ENCODE measurements around the gene GUCY1A2.
"Not testable (repeated sequence)": the region's sequence is repeated elsewhere in the genome, so short reads cannot be mapped to it uniquely, and the experiment has no call there.

The GUCY1A2 gene

DNA sequence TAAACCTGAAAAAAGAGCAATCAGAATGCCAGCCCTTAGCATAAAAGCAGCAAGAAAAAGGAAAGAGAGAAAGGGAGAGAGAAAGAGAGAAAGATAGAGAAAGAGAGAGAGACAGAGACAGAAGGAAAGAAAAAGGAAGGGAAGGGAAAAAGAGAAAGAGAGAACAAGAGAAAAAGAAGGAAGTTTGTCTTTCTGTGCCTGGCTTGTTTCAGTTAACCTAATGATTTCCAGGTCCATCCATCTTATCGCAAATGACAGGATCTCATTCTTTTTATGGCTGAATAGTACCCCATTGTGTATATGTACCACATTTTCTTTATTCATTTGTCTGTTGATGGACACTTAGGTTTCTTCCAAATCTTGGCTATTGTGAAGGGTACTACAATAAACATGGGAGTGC, 230.8 kb downstream of the GUCY1A2 start:
- no peak overlapping the region for H3K14ac ChIP-seq (ENCODE audit: low read length)
- no peak overlapping the region for H2AK5ac ChIP-seq (ENCODE audit: low read depth, low read length)
- H2BK15ac ChIP-seq (ENCODE audit: low read length): no peak overlapping the region
- H3K18ac ChIP-seq (ENCODE audit: low read length): no peak overlapping the region
- H2BK12ac ChIP-seq (ENCODE audit: low read length): no peak overlapping the region
- H3K4me3 ChIP-seq (ENCODE audit: low read length in 2 of 2): no peak overlapping the region
- H3K23ac ChIP-seq (ENCODE audit: low read depth, low read length, poor library complexity): no peak overlapping the region
- no peak overlapping the region for H2AFZ ChIP-seq (ENCODE audit: low read length)
- no peaks in the 10 kb centered on the region for H3K4me1 ChIP-seq (ENCODE audit: control insufficient read depth in 2 of 2, insufficient read depth in 1 of 2, low read depth in 1 of 2, low read length in 2 of 2)
- no peak overlapping the region for H3K9ac ChIP-seq (ENCODE audit: low read depth, low read length, poor library complexity)
- no peak overlapping the region for H3K4ac ChIP-seq (ENCODE audit: low read length)
- H4K8ac ChIP-seq (ENCODE audit: low read depth, low read length): no peak overlapping the region
- H2BK5ac ChIP-seq (ENCODE audit: low read length): no peak overlapping the region
- H3K79me1 ChIP-seq (ENCODE audit: low read depth, low read length): no peaks in the 10 kb centered on the region
- no peak for DNase-seq (ENCODE audit: low spot score)
- H3K27ac ChIP-seq (replicated peaks; ENCODE audit: low read length): no peak overlapping the region
- no peak overlapping the region for H2BK120ac ChIP-seq (ENCODE audit: low read depth, low read length)
- H3K27me3 ChIP-seq (ENCODE audit: control insufficient read depth in 3 of 3, insufficient read depth in 3 of 3, low read depth in 1 of 3, low read length in 3 of 3): no peaks in the 10 kb centered on the region
- no CpG with 5 or more reads among the region's 1 CpG for WGBS, 2 donors (ENCODE audit: extremely low coverage in 2 of 2, insufficient read length in 2 of 2, insufficient replicate concordance in 1 of 2)
- no peak overlapping the region for H4K91ac ChIP-seq (ENCODE audit: low read depth, low read length, poor library complexity)
- no peaks in the 10 kb centered on the region for H3K36me3 ChIP-seq (replicated peaks in 1 of 2; ENCODE audit: control insufficient read depth in 2 of 2, insufficient read depth in 2 of 2, low read length in 2 of 2)
- no peaks in the 10 kb centered on the region for H3K9me3 ChIP-seq (replicated peaks in 1 of 2; ENCODE audit: control insufficient read depth in 2 of 2, insufficient read depth in 1 of 2, low read depth in 1 of 2, low read length in 2 of 2)
- no peak overlapping the region for H3K4me2 ChIP-seq (ENCODE audit: insufficient read depth, low read length, poor library complexity, severe bottlenecking)

- Histone ChIP-seq H4K8ac (ENCODE audit: low read depth, low read length) (no peak overlapping the region), H3K79me1 (ENCODE audit: low read depth, low read length) (no peaks in the 10 kb centered on the region), H3K4me1 (ENCODE audit: control insufficient read depth in 2 of 2, insufficient read depth in 1 of 2, low read depth in 1 of 2, low read length in 2 of 2) (no peaks in the 10 kb centered on the region), H3K14ac (ENCODE audit: low read length) (no peak overlapping the region), H2BK120ac (ENCODE audit: low read depth, low read length) (no peak overlapping the region), H3K36me3 (replicated peaks in 1 of 2; ENCODE audit: control insufficient read depth in 2 of 2, insufficient read depth in 2 of 2, low read length in 2 of 2) (no peaks in the 10 kb centered on the region), H4K91ac (ENCODE audit: low read depth, low read length, poor library complexity) (no peak overlapping the region), H3K4ac (ENCODE audit: low read length) (no peak overlapping the region), H3K9ac (ENCODE audit: low read depth, low read length, poor library complexity) (no peak overlapping the region), H2AK5ac (ENCODE audit: low read depth, low read length) (no peak overlapping the region), H3K27me3 (ENCODE audit: control insufficient read depth in 3 of 3, insufficient read depth in 3 of 3, low read depth in 1 of 3, low read length in 3 of 3) (no peaks in the 10 kb centered on the region), H3K27ac (replicated peaks; ENCODE audit: low read length) (no peak overlapping the region), H3K23ac (ENCODE audit: low read depth, low read length, poor library complexity) (no peak overlapping the region), H2AFZ (ENCODE audit: low read length) (no peak overlapping the region), H2BK5ac (ENCODE audit: low read length) (no peak overlapping the region), H2BK12ac (ENCODE audit: low read length) (no peak overlapping the region), H3K9me3 (replicated peaks in 1 of 2; ENCODE audit: control insufficient read depth in 2 of 2, insufficient read depth in 1 of 2, low read depth in 1 of 2, low read length in 2 of 2) (no peaks in the 10 kb centered on the region), H3K4me3 (ENCODE audit: low read length in 2 of 2) (no peak overlapping the region), H3K18ac (ENCODE audit: low read length) (no peak overlapping the region), H2BK15ac (ENCODE audit: low read length) (no peak overlapping the region), H3K4me2 (ENCODE audit: insufficient read depth, low read length, poor library complexity, severe bottlenecking) (no peak overlapping the region)
- DNase-seq (ENCODE audit: low spot score): no peak
- WGBS, 2 donors (ENCODE audit: extremely low coverage in 2 of 2, insufficient read length in 2 of 2, insufficient replicate concordance in 1 of 2): no CpG with 5 or more reads among the region's 3 CpGs
Measured at GRCh38 chr11:106785913-106786650, 232.2 kb downstream of the GUCY1A2 start.

DNA sequence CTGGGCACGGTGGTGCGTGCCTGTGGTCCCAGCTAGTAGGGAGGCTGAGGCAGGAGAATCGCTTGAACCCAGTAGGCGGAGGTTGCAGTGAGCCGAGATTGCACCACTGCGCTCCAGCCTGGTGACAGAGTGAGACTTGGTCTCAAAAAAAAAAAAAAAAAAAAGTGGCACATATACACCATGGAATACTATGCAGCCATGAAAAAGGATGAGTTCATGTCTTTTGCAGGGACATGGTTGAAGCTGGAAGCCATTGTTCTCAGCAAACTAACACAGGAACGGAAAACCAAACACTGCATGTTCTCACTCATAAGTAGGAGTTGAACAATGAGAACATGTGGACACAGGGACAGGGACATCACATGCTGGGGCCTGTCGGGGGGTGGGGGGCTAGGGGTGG, 241.0 kb downstream of the GUCY1A2 start:
- H3K4me3 ChIP-seq (ENCODE audit: low read length in 2 of 2); H3K27me3 ChIP-seq (ENCODE audit: control insufficient read depth in 3 of 3, insufficient read depth in 3 of 3, low read depth in 1 of 3, low read length in 3 of 3): not testable (repeated sequence)

DNA sequence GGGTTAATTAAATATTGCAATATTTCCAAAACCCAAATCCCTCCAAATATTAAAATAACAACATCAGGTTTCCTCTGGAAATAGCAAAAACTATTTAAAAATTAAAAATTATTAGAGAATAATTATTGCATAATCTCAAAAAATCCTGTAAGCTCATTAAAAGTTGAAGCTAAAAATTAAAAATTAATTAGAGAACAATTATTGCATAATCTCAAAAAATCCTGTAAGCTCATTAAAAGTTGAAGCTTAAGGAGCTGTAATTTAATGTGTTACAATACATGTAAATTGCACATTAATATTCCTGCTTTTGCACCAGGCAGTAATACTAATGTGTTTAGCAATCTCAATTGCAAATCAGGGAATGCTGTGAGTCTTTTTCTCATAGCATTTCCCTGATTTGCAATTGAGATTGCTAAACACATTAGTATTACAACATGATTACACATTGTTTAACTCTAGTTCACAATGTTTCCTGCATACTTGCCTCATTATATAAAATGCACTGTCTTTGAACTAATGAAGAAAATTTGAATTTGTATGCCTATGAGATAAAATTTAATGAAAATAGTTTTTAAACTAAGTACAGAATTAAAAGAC, 247.7 kb downstream of the GUCY1A2 start:
- no peak overlapping the region for H2BK120ac ChIP-seq (ENCODE audit: low read depth, low read length)
- H3K23ac ChIP-seq (ENCODE audit: low read depth, low read length, poor library complexity): no peak overlapping the region
- no peak overlapping the region for H3K14ac ChIP-seq (ENCODE audit: low read length)
- no peak overlapping the region for H3K4me2 ChIP-seq (ENCODE audit: insufficient read depth, low read length, poor library complexity, severe bottlenecking)
- no peak overlapping the region for H4K91ac ChIP-seq (ENCODE audit: low read depth, low read length, poor library complexity)
- no peak overlapping the region for H2AFZ ChIP-seq (ENCODE audit: low read length)
- H2BK5ac ChIP-seq (ENCODE audit: low read length): no peak overlapping the region
- no peak overlapping the region for H3K4me3 ChIP-seq (ENCODE audit: low read length in 2 of 2)
- H2BK12ac ChIP-seq (ENCODE audit: low read length): no peak overlapping the region
- H3K9me3 ChIP-seq (replicated peaks in 1 of 2; ENCODE audit: control insufficient read depth in 2 of 2, insufficient read depth in 1 of 2, low read depth in 1 of 2, low read length in 2 of 2): no peaks in the 10 kb centered on the region
- H2BK15ac ChIP-seq (ENCODE audit: low read length): no peak overlapping the region
- H3K27ac ChIP-seq (replicated peaks; ENCODE audit: low read length): no peak overlapping the region
- H3K36me3 ChIP-seq (replicated peaks in 1 of 2; ENCODE audit: control insufficient read depth in 2 of 2, insufficient read depth in 2 of 2, low read length in 2 of 2): no peaks in the 10 kb centered on the region
- no peak overlapping the region for H3K9ac ChIP-seq (ENCODE audit: low read depth, low read length, poor library complexity)
- H3K27me3 ChIP-seq (ENCODE audit: control insufficient read depth in 3 of 3, insufficient read depth in 3 of 3, low read depth in 1 of 3, low read length in 3 of 3): no peaks in the 10 kb centered on the region
- no peak overlapping the region for H4K8ac ChIP-seq (ENCODE audit: low read depth, low read length)
- no peak overlapping the region for H3K4ac ChIP-seq (ENCODE audit: low read length)
- peaks cover 0 to 5% of the 10 kb centered on the region in 2 donors for H3K4me1 ChIP-seq (ENCODE audit: control insufficient read depth in 2 of 2, insufficient read depth in 1 of 2, low read depth in 1 of 2, low read length in 2 of 2)
- no peaks in the 10 kb centered on the region for H3K79me1 ChIP-seq (ENCODE audit: low read depth, low read length)
- H3K18ac ChIP-seq (ENCODE audit: low read length): no peak overlapping the region
- H2AK5ac ChIP-seq (ENCODE audit: low read depth, low read length): no peak overlapping the region
- DNase-seq (ENCODE audit: low spot score): no peak

More for the DNA sequence above, 241.0 kb downstream of the GUCY1A2 start:
- not testable (repeated sequence) for H3K4me2 ChIP-seq (ENCODE audit: insufficient read depth, low read length, poor library complexity, severe bottlenecking); H2BK12ac ChIP-seq (ENCODE audit: low read length); H2AK5ac ChIP-seq (ENCODE audit: low read depth, low read length); H3K23ac ChIP-seq (ENCODE audit: low read depth, low read length, poor library complexity); H2AFZ ChIP-seq (ENCODE audit: low read length); DNase-seq (ENCODE audit: low spot score); H3K4me1 ChIP-seq (ENCODE audit: control insufficient read depth in 2 of 2, insufficient read depth in 1 of 2, low read depth in 1 of 2, low read length in 2 of 2); H2BK120ac ChIP-seq (ENCODE audit: low read depth, low read length); H3K9ac ChIP-seq (ENCODE audit: low read depth, low read length, poor library complexity); H4K8ac ChIP-seq (ENCODE audit: low read depth, low read length); H3K36me3 ChIP-seq (replicated peaks in 1 of 2; ENCODE audit: control insufficient read depth in 2 of 2, insufficient read depth in 2 of 2, low read length in 2 of 2); H3K4ac ChIP-seq (ENCODE audit: low read length); H4K91ac ChIP-seq (ENCODE audit: low read depth, low read length, poor library complexity); H2BK5ac ChIP-seq (ENCODE audit: low read length); H3K79me1 ChIP-seq (ENCODE audit: low read depth, low read length); H3K14ac ChIP-seq (ENCODE audit: low read length); H3K18ac ChIP-seq (ENCODE audit: low read length); H3K27ac ChIP-seq (replicated peaks; ENCODE audit: low read length); H3K9me3 ChIP-seq (replicated peaks in 1 of 2; ENCODE audit: control insufficient read depth in 2 of 2, insufficient read depth in 1 of 2, low read depth in 1 of 2, low read length in 2 of 2); H2BK15ac ChIP-seq (ENCODE audit: low read length)
- WGBS, 2 donors (ENCODE audit: extremely low coverage in 2 of 2, insufficient read length in 2 of 2, insufficient replicate concordance in 1 of 2): no CpG with 5 or more reads among the region's 8 CpGs
